ENCODE measurements around the gene TBX18. TPM values are rescaled to one million over a fixed set of nuclear protein-coding genes. Genes with fewer than 3 reads are reported as not detected.

Gene TBX18
- total RNA-seq, 4 donors from 2014 or later = 21.9 to 34.4 (median 30.3) TPM

DNA sequence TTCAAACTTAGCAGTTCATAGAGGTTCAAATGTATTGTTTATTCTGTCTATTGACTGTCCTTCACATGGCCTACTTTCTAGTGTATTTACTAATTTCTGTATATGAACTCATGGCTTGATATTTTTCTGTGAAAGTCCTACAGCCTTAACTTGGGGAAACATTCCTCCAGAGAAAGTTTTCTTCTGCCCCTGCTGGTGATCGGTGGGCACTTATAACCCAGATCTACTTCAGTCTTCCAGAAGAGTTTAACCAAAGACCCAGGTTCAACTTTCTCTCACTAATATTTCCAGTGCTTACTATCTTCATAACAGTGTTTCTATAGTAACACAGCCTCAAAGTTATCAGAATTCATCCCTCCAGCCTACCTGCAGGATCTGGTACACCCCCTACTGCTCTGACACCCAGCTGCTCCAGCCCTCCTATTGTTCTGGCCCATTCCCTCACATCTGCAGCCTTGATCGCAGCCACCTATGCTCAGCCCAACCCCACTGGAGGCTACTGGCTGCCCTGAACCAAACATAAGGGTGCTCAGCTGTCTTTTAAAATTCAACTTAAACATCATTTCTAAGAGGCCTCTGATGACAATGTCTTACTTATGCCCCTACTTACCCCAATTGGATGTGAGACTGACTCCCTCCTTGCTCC, 72.3 kb downstream of the TBX18 start:
- TF ChIP-seq, protein P1, sequence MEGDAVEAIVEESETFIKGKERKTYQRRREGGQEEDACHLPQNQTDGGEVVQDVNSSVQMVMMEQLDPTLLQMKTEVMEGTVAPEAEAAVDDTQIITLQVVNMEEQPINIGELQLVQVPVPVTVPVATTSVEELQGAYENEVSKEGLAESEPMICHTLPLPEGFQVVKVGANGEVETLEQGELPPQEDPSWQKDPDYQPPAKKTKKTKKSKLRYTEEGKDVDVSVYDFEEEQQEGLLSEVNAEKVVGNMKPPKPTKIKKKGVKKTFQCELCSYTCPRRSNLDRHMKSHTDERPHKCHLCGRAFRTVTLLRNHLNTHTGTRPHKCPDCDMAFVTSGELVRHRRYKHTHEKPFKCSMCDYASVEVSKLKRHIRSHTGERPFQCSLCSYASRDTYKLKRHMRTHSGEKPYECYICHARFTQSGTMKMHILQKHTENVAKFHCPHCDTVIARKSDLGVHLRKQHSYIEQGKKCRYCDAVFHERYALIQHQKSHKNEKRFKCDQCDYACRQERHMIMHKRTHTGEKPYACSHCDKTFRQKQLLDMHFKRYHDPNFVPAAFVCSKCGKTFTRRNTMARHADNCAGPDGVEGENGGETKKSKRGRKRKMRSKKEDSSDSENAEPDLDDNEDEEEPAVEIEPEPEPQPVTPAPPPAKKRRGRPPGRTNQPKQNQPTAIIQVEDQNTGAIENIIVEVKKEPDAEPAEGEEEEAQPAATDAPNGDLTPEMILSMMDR (IDR thresholded peaks at IDR 0.05; ENCODE audit: low read depth) = no peak

DNA sequence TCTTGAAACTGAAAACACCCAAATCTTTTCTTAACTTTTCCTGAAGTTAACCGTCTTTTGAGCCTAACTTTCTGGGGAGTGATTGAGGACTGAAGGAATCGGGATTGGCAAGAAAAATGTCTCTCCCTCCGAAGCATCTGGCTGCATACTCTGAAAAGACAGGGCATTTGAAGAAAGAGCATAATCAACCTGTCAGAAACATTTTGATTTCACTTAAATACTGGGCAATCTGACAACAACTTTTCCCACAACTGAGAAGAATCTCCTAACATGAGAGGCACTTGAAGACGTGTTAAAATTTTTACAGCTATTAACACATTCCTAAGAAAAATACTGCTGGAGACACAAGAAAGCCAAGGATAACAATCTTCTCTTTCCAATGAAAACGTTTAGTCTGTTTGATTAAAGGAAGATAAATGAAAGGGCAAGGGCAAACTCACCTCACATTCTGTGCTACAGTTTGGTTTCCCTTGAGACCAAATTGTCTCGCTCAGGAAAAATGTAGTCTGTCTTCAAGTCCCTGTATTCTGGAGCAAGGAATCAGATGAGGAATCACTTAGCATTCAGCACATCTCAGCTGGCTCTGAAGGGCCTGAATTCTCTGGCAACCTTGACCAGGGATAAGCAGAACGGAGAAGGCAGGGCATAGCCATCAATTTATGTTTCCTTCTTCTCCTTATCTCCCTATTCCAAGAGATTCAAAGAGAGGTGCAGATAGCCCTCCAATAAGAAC, 76.1 kb downstream of the TBX18 start:
- TF ChIP-seq, protein P1 (IDR thresholded peaks at IDR 0.05; ENCODE audit: low read depth) = no peak

DNA sequence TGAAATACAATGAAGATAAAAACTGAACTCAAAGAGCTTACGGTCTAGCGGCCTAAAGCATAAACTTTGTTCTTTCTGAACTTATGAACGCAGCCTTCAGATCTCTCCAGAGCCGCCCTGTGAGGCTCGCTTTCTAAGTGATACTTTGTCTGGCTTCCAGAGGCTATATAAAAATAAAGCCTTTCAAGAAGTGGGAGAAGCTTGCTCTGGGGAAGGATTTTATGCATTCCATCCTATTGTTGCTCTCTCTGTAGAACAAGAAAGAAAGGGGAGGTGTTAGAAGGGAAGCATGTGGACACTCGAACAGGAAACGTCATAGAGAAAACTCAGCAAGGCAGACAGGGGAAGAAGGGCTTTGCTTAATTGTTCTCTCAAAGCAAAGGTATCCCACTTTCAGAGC, 77.0 kb downstream of the TBX18 start:
- TF ChIP-seq, protein P1 (IDR thresholded peaks at IDR 0.05; ENCODE audit: low read depth) = no peak

DNA sequence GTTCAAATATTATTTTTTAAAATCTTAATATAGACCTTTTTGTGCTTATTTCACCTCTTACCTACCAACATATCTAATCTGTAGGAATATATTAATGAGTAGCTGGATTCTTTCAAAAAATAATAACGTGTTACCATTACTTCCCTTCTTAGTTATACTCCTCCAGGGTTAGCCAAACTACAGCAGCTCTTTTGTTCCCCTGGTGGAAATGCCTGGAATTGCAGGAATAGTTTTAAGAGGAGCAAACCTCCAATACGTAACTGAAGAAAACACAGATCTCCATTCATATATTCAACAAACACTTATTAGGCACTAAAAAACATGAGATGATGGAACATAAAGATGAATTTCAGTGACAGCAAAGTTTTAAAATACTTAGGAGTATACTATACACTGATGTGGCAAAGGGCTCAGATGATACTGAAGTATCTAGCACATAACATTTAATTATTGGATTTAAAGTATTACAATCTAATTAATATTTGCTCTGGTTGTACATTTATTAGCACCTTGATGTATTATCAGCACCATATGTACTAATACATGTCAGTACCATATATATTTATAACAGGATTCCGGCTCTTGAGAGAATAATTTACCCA, 78.3 kb downstream of the TBX18 start:
- TF ChIP-seq, protein P1 (IDR thresholded peaks at IDR 0.05; ENCODE audit: low read depth) = no peak

DNA sequence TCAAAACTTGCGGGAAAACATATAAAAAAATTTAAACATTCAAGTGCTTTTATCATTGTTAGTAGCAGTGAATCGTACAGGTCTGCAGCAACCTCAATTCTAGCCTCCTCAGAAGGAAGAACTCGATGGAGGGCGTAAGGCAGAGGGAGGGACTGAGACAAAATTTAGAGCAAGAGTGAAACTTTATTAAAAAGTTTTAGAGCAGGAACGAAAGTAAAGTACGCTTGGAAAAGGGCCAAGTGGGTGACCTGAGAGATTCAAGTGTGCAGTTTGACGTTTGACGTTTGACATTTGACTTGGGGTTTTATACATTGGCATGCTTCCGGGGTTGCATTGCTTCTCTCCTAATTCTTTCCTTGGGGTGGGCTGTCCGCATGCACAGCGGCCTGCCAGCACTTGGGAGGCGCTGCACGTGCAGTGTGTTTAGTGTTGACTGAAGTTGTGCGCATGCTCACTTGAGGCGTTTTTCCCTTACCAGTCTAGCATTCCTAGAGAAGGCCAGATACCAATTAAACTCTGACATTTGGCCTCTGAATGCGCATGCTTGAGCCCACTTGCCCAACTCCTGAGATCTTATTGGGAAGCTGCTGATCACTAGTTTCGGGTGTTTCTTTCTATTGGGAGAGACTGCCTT, 82.6 kb downstream of the TBX18 start:
- TF ChIP-seq, protein P1 (IDR thresholded peaks at IDR 0.05; ENCODE audit: low read depth) = no peak

DNA sequence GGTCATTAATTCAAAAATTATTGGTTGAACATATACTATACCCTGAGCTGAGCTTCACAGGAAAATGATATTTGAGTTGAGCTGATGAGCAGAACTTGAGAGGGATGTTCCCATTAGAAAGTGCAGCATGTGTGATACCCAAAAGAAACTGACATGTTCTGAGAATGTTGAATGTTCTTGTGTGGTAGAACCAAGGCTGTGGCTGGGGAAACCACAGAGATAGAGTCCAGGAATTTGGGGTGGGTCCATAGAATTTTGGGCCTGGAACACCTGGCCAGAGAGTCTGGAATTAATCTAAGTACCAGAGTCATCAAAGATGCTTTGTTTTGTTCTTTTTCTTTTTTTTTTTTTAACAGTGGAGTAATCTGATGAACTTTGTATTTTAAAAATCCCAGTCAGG, 88.7 kb downstream of the TBX18 start:
- TF ChIP-seq, protein P1 (IDR thresholded peaks at IDR 0.05; ENCODE audit: low read depth) = no peak

DNA sequence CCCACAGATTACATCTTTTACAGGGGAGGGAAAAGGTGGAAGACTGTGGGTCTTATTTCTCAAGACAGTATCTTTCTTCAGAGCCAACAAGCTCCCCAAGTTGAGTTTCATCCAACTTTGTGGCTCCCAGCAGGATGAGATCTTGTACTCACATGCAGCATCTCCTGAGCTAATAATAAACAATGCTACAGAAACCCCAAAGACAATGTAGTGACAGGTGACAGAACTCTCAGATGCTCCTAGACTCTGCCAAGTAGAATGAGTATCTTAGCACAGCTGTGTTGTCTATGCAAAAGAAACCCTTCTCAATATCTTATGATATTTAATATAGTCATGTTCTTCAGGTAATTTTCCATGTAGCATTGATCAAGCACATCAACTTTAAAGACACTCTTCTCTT, 90.0 kb downstream of the TBX18 start:
- TF ChIP-seq, protein P1 (IDR thresholded peaks at IDR 0.05; ENCODE audit: low read depth) = no peak

Data from subcutaneous adipose tissue (tissue), 4 donors.